A549 (cell line): Measurements from ENCODE around the gene LITAFD.

Experiments
- ELK1 ChIP-seq: fragments of 150-350 bp; IDR thresholded peaks from 2 replicates; pipeline ENCODE4 v1.6.1; 2014; ENCODE audit warnings: low read depth, mild to moderate bottlenecking, low read length
- EP300 ChIP-seq, 2 experiments: fragments of >200 bp; sonication (Bioruptor Twin); formaldehyde crosslinking; IDR thresholded peaks; 2 replicates in 1 of 2; 3 replicates in 1 of 2; pipeline ENCODE4 v1.6.1; 2016 to 2017
- ESRRA ChIP-seq: fragments of 150-350 bp; IDR thresholded peaks from 2 replicates; pipeline ENCODE4 v1.6.1; 2014; ENCODE audit warnings: mild to moderate bottlenecking, low read length, borderline replicate concordance
- POLR2A ChIP-seq: IDR thresholded peaks from 2 replicates; pipeline ENCODE4 v1.6.1; 2012; ENCODE audit warnings: mild to moderate bottlenecking, low read length
- RAD21 ChIP-seq, 2 experiments: fragments of >200 bp in 1 of 2; sonication (Bioruptor Twin) in 1 of 2; formaldehyde crosslinking in 1 of 2; IDR thresholded peaks in 1 of 2; conservative IDR thresholded peaks in 1 of 2; 2 replicates in 1 of 2; 3 replicates in 1 of 2; pipeline ENCODE4 v1.6.1; 2012 to 2018; ENCODE audit warnings: inconsistent platforms in 1 of 2
- SMC3 ChIP-seq: fragments of >200 bp; sonication (Bioruptor Twin); formaldehyde crosslinking; IDR thresholded peaks from 3 replicates; pipeline ENCODE4 v1.6.1; 2018; ENCODE audit warnings: inconsistent platforms
- SREBF2 ChIP-seq: fragments of 450-650 bp; IDR thresholded peaks from 2 replicates; pipeline ENCODE4 v1.6.1; 2014; ENCODE audit warnings: mild to moderate bottlenecking, moderate library complexity
- TFCP2L1 ChIP-seq: fragments of 250-450 bp; sonication (Bioruptor Pico); IDR thresholded peaks from 2 replicates; pipeline ENCODE4 v1.5.0; 2021; ENCODE audit warnings: mild to moderate bottlenecking
- TF ChIP-seq, protein P1 (sequence below): fragments of >200 bp; sonication (Bioruptor Twin); formaldehyde crosslinking; IDR thresholded peaks from 3 replicates; pipeline ENCODE4 v1.5.1; 2016
- TF ChIP-seq, protein P2 (sequence below): fragments of >200 bp; sonication (Bioruptor Twin); formaldehyde crosslinking; IDR thresholded peaks from 3 replicates; pipeline ENCODE4 v1.6.1; 2016

GRCh38 chr16:8929086-8929748, 47.1 kb downstream of the LITAFD start:
- TF ChIP-seq, protein P1, sequence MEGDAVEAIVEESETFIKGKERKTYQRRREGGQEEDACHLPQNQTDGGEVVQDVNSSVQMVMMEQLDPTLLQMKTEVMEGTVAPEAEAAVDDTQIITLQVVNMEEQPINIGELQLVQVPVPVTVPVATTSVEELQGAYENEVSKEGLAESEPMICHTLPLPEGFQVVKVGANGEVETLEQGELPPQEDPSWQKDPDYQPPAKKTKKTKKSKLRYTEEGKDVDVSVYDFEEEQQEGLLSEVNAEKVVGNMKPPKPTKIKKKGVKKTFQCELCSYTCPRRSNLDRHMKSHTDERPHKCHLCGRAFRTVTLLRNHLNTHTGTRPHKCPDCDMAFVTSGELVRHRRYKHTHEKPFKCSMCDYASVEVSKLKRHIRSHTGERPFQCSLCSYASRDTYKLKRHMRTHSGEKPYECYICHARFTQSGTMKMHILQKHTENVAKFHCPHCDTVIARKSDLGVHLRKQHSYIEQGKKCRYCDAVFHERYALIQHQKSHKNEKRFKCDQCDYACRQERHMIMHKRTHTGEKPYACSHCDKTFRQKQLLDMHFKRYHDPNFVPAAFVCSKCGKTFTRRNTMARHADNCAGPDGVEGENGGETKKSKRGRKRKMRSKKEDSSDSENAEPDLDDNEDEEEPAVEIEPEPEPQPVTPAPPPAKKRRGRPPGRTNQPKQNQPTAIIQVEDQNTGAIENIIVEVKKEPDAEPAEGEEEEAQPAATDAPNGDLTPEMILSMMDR = no peak
- TF ChIP-seq POLR2A (no peak), ELK1 (no peak), ESRRA (no peak), RAD21 (conservative IDR thresholded peaks at IDR 0.05 in 1 of 2, IDR thresholded peaks at IDR 0.05 in 1 of 2) (no peak), SMC3 (no peak), SREBF2 (no peak), EP300 (IDR thresholded peaks at IDR 0.05) (no peak), TFCP2L1 (no peak)
- TF ChIP-seq, protein P2, sequence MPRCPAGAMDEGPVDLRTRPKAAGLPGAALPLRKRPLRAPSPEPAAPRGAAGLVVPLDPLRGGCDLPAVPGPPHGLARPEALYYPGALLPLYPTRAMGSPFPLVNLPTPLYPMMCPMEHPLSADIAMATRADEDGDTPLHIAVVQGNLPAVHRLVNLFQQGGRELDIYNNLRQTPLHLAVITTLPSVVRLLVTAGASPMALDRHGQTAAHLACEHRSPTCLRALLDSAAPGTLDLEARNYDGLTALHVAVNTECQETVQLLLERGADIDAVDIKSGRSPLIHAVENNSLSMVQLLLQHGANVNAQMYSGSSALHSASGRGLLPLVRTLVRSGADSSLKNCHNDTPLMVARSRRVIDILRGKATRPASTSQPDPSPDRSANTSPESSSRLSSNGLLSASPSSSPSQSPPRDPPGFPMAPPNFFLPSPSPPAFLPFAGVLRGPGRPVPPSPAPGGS = no peak
